HL-60 (cell line): ENCODE results near the gene ASCC3.

Source experiments
- GABPA ChIP-seq: IDR thresholded peaks from 2 replicates; pipeline ENCODE4 v1.6.1; 2012; ENCODE audit warnings: low read depth
- POLR2AphosphoS5 ChIP-seq: IDR thresholded peaks from 2 replicates; pipeline ENCODE4 v1.6.1; 2012; ENCODE audit warnings: low read depth
- SPI1 ChIP-seq: IDR thresholded peaks from 2 replicates; pipeline ENCODE4 v1.6.1; 2012; ENCODE audit warnings: low read depth, mild to moderate bottlenecking, borderline replicate concordance
- TF ChIP-seq, protein P1 (sequence below): IDR thresholded peaks from 2 replicates; pipeline ENCODE4 v1.6.1; 2012; ENCODE audit warnings: low read depth; ENCODE audit not compliant: insufficient replicate concordance
- TF ChIP-seq, protein P2 (sequence below): IDR thresholded peaks from one replicate; pipeline ENCODE4 v1.5.1; 2011; ENCODE audit warnings: low read length, control low read depth, inconsistent platforms; ENCODE audit not compliant: insufficient read depth

DNA sequence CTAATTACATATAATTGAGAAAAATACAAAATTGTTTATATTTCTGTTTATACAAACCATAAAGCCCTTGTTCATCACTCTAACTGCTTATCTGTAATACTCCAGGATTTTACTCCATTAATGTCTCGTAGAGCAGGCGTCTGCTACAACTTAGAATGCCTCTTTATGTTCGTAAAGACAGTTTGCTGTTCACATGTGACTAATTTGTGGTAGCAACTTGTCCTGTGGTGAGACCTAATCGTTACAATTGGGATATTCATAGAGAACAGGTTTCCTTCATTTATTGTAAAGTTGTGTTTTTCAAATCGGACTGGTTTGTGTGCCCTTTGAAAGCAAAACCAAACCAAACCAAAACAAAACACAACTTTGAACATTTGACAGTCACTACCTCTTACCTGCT lies 149.7 kb downstream of the ASCC3 start:
- TF ChIP-seq, protein P1, sequence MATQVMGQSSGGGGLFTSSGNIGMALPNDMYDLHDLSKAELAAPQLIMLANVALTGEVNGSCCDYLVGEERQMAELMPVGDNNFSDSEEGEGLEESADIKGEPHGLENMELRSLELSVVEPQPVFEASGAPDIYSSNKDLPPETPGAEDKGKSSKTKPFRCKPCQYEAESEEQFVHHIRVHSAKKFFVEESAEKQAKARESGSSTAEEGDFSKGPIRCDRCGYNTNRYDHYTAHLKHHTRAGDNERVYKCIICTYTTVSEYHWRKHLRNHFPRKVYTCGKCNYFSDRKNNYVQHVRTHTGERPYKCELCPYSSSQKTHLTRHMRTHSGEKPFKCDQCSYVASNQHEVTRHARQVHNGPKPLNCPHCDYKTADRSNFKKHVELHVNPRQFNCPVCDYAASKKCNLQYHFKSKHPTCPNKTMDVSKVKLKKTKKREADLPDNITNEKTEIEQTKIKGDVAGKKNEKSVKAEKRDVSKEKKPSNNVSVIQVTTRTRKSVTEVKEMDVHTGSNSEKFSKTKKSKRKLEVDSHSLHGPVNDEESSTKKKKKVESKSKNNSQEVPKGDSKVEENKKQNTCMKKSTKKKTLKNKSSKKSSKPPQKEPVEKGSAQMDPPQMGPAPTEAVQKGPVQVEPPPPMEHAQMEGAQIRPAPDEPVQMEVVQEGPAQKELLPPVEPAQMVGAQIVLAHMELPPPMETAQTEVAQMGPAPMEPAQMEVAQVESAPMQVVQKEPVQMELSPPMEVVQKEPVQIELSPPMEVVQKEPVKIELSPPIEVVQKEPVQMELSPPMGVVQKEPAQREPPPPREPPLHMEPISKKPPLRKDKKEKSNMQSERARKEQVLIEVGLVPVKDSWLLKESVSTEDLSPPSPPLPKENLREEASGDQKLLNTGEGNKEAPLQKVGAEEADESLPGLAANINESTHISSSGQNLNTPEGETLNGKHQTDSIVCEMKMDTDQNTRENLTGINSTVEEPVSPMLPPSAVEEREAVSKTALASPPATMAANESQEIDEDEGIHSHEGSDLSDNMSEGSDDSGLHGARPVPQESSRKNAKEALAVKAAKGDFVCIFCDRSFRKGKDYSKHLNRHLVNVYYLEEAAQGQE, result no peak
- TF ChIP-seq, protein P2, sequence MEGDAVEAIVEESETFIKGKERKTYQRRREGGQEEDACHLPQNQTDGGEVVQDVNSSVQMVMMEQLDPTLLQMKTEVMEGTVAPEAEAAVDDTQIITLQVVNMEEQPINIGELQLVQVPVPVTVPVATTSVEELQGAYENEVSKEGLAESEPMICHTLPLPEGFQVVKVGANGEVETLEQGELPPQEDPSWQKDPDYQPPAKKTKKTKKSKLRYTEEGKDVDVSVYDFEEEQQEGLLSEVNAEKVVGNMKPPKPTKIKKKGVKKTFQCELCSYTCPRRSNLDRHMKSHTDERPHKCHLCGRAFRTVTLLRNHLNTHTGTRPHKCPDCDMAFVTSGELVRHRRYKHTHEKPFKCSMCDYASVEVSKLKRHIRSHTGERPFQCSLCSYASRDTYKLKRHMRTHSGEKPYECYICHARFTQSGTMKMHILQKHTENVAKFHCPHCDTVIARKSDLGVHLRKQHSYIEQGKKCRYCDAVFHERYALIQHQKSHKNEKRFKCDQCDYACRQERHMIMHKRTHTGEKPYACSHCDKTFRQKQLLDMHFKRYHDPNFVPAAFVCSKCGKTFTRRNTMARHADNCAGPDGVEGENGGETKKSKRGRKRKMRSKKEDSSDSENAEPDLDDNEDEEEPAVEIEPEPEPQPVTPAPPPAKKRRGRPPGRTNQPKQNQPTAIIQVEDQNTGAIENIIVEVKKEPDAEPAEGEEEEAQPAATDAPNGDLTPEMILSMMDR, result no peak
- no peak for TF ChIP-seq POLR2AphosphoS5
- no peak for TF ChIP-seq GABPA
- TF ChIP-seq SPI1, result no peak
